Prostate gland (tissue), 2 donors: ENCODE results near the gene REN. TPM values are rescaled to one million over a fixed set of nuclear protein-coding genes. Genes with fewer than 3 reads are reported as not detected.
A peak's percentile ranks its signal among the peaks of the same experiment; 100 is the strongest.

Experiments
- DNase-seq: peaks from one replicate; pipeline ENCODE4 v3.0.0-alpha.2; 2019; ENCODE audit warnings: low spot score
- H3K27ac ChIP-seq, 2 donors: fragments of 200-600 bp; sonication (generic); 2 replicates each; pipeline ENCODE4 v1.5.1; 2017 to 2019
- H3K27me3 ChIP-seq: fragments of 200-600 bp; sonication (generic); replicated peaks from 2 replicates; pipeline ENCODE4 v1.5.1; 2019; ENCODE audit not compliant: insufficient read depth
- H3K36me3 ChIP-seq, 2 donors: fragments of 200-600 bp; sonication (generic); 1 replicate in 1 of 2; 2 replicates in 1 of 2; pipeline versions ENCODE4 v1.5.1 to v1.8.1; 2017 to 2019
- H3K4me1 ChIP-seq: fragments of 200-600 bp; sonication (generic); replicated peaks from 2 replicates; pipeline ENCODE4 v1.5.1; 2019
- H3K4me3 ChIP-seq, 2 donors: fragments of 200-600 bp; sonication (generic); 2 replicates each; pipeline ENCODE4 v1.5.1; 2017 to 2019
- H3K9me3 ChIP-seq: fragments of 200-600 bp; sonication (generic); 2 replicates; pipeline ENCODE4 v1.5.1; 2017
- CTCF ChIP-seq, 4 experiments: fragments of 200-600 bp in 2 of 4; fragments of 450-650 bp in 2 of 4; sonication (generic) in 2 of 4; IDR thresholded peaks; 1 replicate in 3 of 4; 2 replicates in 1 of 4; pipeline ENCODE4 v1.5.1; 2016 to 2019; ENCODE audit warnings: antibody characterized with exemption in 4 of 4, mild to moderate bottlenecking in 2 of 4, moderate library complexity in 2 of 4
- POLR2A ChIP-seq: fragments of 450-650 bp; IDR thresholded peaks from one replicate; pipeline ENCODE4 v1.6.1; 2016; ENCODE audit warnings: antibody characterized with exemption, mild to moderate bottlenecking
- POLR2AphosphoS5 ChIP-seq: sonication (generic); formaldehyde crosslinking; IDR thresholded peaks from one replicate; pipeline ENCODE4 v1.6.1; 2017; ENCODE audit warnings: antibody characterized with exemption
- WGBS: methylation state at CpG from one replicate; pipeline ENCODE4 v1.1.5; 2018; 5-methylcytosine and 5-hydroxymethylcytosine counted together
- intact Hi-C: fragments of 100-400 bp; cut with DNase I; formaldehyde crosslinking; loops from one replicate; pipeline ENCODE4 v1.14.2; 2022
- total RNA-seq, 2 donors: library from RNA; depleted of rRNA; stranded (reverse); fragments of >200 nt; gene quantifications; one replicate each; pipeline ENCODE4 v1.1.0, GENCODE V29; 2016

Gene REN
- total RNA-seq, 2 donors from 2014 or later = 0.36 TPM; not detected in 1

- intact Hi-C loops = no loop called here
- peak; percentile 31 for DNase-seq
- Histone ChIP-seq H3K4me1 (peaks cover 8% of the 10 kb centered on the region), H3K36me3 (no peaks in the 10 kb centered on the region), H3K4me3 (no peak within 1 kb of the TSS), H3K27ac (no peak within 1 kb of the TSS), H3K9me3 (no peaks in the 10 kb centered on the region), H3K27me3 (no peaks in the 10 kb centered on the region)
- WGBS = 53% methylated on average over 18 of the region's 18 CpGs
- TF ChIP-seq CTCF (IDR thresholded peaks at IDR 0.05) (no peak), POLR2A (no peak), POLR2AphosphoS5 (no peak)
Measured at GRCh38 chr1:204196068-204196795, 30.1 kb upstream of the REN start, which contains the start of gene KISS1. KISS1 (minus strand) TSS chr1:204196491; CDS start chr1:204192876, 3,615 bp downstream.

GRCh38 chr1:204194771-204195170, 28.6 kb upstream of the REN start:
- no peaks in the 10 kb centered on the region for H3K36me3 ChIP-seq
- no peak for TF ChIP-seq POLR2AphosphoS5
- no peak for TF ChIP-seq POLR2A
- no peak for TF ChIP-seq CTCF (IDR thresholded peaks at IDR 0.05)
- intact Hi-C loops = no loop called here
- DNase-seq = no peak
- no peak overlapping the region for H3K4me3 ChIP-seq
- H3K27ac ChIP-seq = no peak overlapping the region
- H3K9me3 ChIP-seq = no peaks in the 10 kb centered on the region
- H3K4me1 ChIP-seq = peaks cover 8% of the 10 kb centered on the region
- 59% methylated on average over 7 of the region's 7 CpGs for WGBS
- no peaks in the 10 kb centered on the region for H3K27me3 ChIP-seq

- Histone ChIP-seq H3K4me1 (peaks cover 8% of the 10 kb centered on the region), H3K36me3 (no peaks in the 10 kb centered on the region), H3K9me3 (no peaks in the 10 kb centered on the region), H3K27me3 (no peaks in the 10 kb centered on the region), H3K4me3 (no peak overlapping the region), H3K27ac (no peak overlapping the region)
- no peak for TF ChIP-seq CTCF (IDR thresholded peaks at IDR 0.05)
- peak; percentile 50 for TF ChIP-seq POLR2AphosphoS5
- WGBS = 29% methylated on average over 2 of the region's 2 CpGs
- peak; percentile 81 for DNase-seq
- intact Hi-C loops = no loop called here
Measured at GRCh38 chr1:204194080-204194479, 27.9 kb upstream of the REN start.

GRCh38 chr1:204192589-204193352, 26.6 kb upstream of the REN start:
- H3K36me3 ChIP-seq = no peaks in the 10 kb centered on the region
- no peak overlapping the region for H3K27ac ChIP-seq
- no peaks in the 10 kb centered on the region for H3K27me3 ChIP-seq
- peaks cover 8% of the 10 kb centered on the region for H3K4me1 ChIP-seq
- H3K4me3 ChIP-seq = no peak overlapping the region
- intact Hi-C loops = no loop called here
- H3K9me3 ChIP-seq = no peaks in the 10 kb centered on the region
- DNase-seq = no peak
- WGBS = 77% methylated on average over 3 of the region's 3 CpGs
- TF ChIP-seq POLR2A (no peak), POLR2AphosphoS5 (no peak), CTCF (IDR thresholded peaks at IDR 0.05) (no peak)
